ENCODE measurements around the gene ZMAT3. TPM values are rescaled to one million over a fixed set of nuclear protein-coding genes. Genes with fewer than 3 reads are reported as not detected.

Gene ZMAT3
- total RNA-seq, 3 donors from 2014 or later = 10.4 to 19.5 (median 16.7) TPM

- DNase-seq (ENCODE audit: low spot score in 2 of 2) = no peak
- no peaks in the 10 kb centered on the region for H3K9me3 ChIP-seq
- H3K27ac ChIP-seq = peak overlapping the region in 1 of 2 donors; percentile 58
- H3K4me1 ChIP-seq = no peaks in the 10 kb centered on the region
- intact Hi-C loops (cut with DNase I; ENCODE audit: low total_unique reads) = no loop called here
- H3K36me3 ChIP-seq = no peaks in the 10 kb centered on the region
- no peaks in the 10 kb centered on the region for H3K27me3 ChIP-seq
- no peak overlapping the region for H3K4me3 ChIP-seq
- no peak for TF ChIP-seq POLR2A (IDR thresholded peaks at IDR 0.05)
- TF ChIP-seq POLR2AphosphoS5 (IDR thresholded peaks at IDR 0.05) = no peak
- TF ChIP-seq CTCF (IDR thresholded peaks at IDR 0.05) = no peak
These were observed 42.5 kb downstream of the ZMAT3 start for GRCh38 chr3:179029096-179029495.

- no peaks in the 10 kb centered on the region for H3K9me3 ChIP-seq
- DNase-seq (ENCODE audit: low spot score in 2 of 2) = no peak
- H3K4me1 ChIP-seq = no peaks in the 10 kb centered on the region
- H3K4me3 ChIP-seq = no peak overlapping the region
- H3K36me3 ChIP-seq = no peaks in the 10 kb centered on the region
- peak overlapping the region; percentile 46 to 58 for H3K27ac ChIP-seq
- TF ChIP-seq CTCF (IDR thresholded peaks at IDR 0.05) (no peak), POLR2A (IDR thresholded peaks at IDR 0.05) (no peak), POLR2AphosphoS5 (IDR thresholded peaks at IDR 0.05) (no peak)
- intact Hi-C loops (cut with DNase I; ENCODE audit: low total_unique reads) = no loop called here
- no peaks in the 10 kb centered on the region for H3K27me3 ChIP-seq
These were observed 43.2 kb downstream of the ZMAT3 start for GRCh38 chr3:179028408-179028807.

GRCh38 chr3:179027326-179027900 is 44.2 kb downstream of the ZMAT3 start:
- peak overlapping the region; percentile 41 to 46 for H3K27ac ChIP-seq
- H3K27me3 ChIP-seq = no peaks in the 10 kb centered on the region
- no peaks in the 10 kb centered on the region for H3K9me3 ChIP-seq
- H3K4me3 ChIP-seq = no peak overlapping the region
- intact Hi-C loops (cut with DNase I; ENCODE audit: low total_unique reads) = no loop called here
- no peaks in the 10 kb centered on the region for H3K36me3 ChIP-seq
- DNase-seq (ENCODE audit: low spot score in 2 of 2) = peak in 1 of 2 donors; percentile 57
- no peaks in the 10 kb centered on the region for H3K4me1 ChIP-seq
- TF ChIP-seq CTCF (IDR thresholded peaks at IDR 0.05) (no peak), POLR2A (IDR thresholded peaks at IDR 0.05) (no peak), POLR2AphosphoS5 (IDR thresholded peaks at IDR 0.05) (no peak)

GRCh38 chr3:179026636-179027035 is 45.0 kb downstream of the ZMAT3 start:
- no peaks in the 10 kb centered on the region for H3K4me1 ChIP-seq
- no peaks in the 10 kb centered on the region for H3K36me3 ChIP-seq
- H3K9me3 ChIP-seq = no peaks in the 10 kb centered on the region
- H3K4me3 ChIP-seq = no peak overlapping the region
- H3K27me3 ChIP-seq = no peaks in the 10 kb centered on the region
- H3K27ac ChIP-seq = peak overlapping the region; percentile 46 to 62
- no peak for TF ChIP-seq CTCF (IDR thresholded peaks at IDR 0.05)
- TF ChIP-seq POLR2AphosphoS5 (IDR thresholded peaks at IDR 0.05) = no peak
- TF ChIP-seq POLR2A (IDR thresholded peaks at IDR 0.05) = no peak
- intact Hi-C loops (cut with DNase I; ENCODE audit: low total_unique reads) = no loop called here
- no peak for DNase-seq (ENCODE audit: low spot score in 2 of 2)

- Histone ChIP-seq H3K4me1 (no peaks in the 10 kb centered on the region), H3K36me3 (no peaks in the 10 kb centered on the region), H3K4me3 (no peak overlapping the region), H3K27me3 (no peaks in the 10 kb centered on the region), H3K9me3 (no peaks in the 10 kb centered on the region), H3K27ac (no peak overlapping the region)
- no peak for DNase-seq (ENCODE audit: low spot score in 2 of 2)
- TF ChIP-seq POLR2AphosphoS5 (IDR thresholded peaks at IDR 0.05) (no peak), CTCF (IDR thresholded peaks at IDR 0.05) (no peak), POLR2A (IDR thresholded peaks at IDR 0.05) (no peak)
- intact Hi-C loops (cut with DNase I; ENCODE audit: low total_unique reads) = no loop called here
These were observed 50.3 kb downstream of the ZMAT3 start for GRCh38 chr3:179021119-179021903.

All from breast epithelium (tissue), 4 donors.